SU-DHL-6 (cell line): Measurements from ENCODE around the gene LRFN3.
A peak's percentile ranks its signal among the peaks of the same experiment; 100 is the strongest.

ENCODE experiments used
- H2AFZ ChIP-seq: fragments of 200-600 bp; sonication (generic); 2 replicates; pipeline ENCODE4 v1.6.1; 2014; ENCODE audit warnings: low read depth, mild to moderate bottlenecking, moderate library complexity, mixed read lengths, antibody characterized with exemption, low read length; ENCODE audit not compliant: severe bottlenecking
- H3F3A ChIP-seq: fragments of 200-600 bp; shearing (Covaris generic); 2 replicates; pipeline ENCODE4 v1.6.0; 2016; ENCODE audit warnings: antibody characterized with exemption, mild to moderate bottlenecking; ENCODE audit not compliant: insufficient read depth
- H3K27ac ChIP-seq: fragments of 200-600 bp; sonication (generic); 2 replicates; pipeline ENCODE4 v1.5.1; 2016; ENCODE audit warnings: low read depth, mild to moderate bottlenecking, low read length, moderate library complexity, mixed read lengths
- H3K27me3 ChIP-seq: fragments of 200-600 bp; sonication (generic), shearing (Covaris generic); 2 replicates; pipeline ENCODE4 v1.6.0; 2014; ENCODE audit warnings: mild to moderate bottlenecking, low read length
- H3K36me3 ChIP-seq: fragments of 200-600 bp; sonication (generic); 2 replicates; pipeline ENCODE4 v1.6.1; 2014; ENCODE audit warnings: mild to moderate bottlenecking, low read length, mixed read lengths
- H3K4me2 ChIP-seq: fragments of 300-600, 200-600 bp; shearing (Covaris generic), sonication (generic); 2 replicates; pipeline ENCODE4 v1.6.0; 2014; ENCODE audit warnings: low read length, low read depth, mild to moderate bottlenecking; ENCODE audit not compliant: poor library complexity, severe bottlenecking
- H3K4me3 ChIP-seq: fragments of 200-600 bp; sonication (generic); 2 replicates; pipeline ENCODE4 v1.5.1; 2014; ENCODE audit warnings: antibody characterized with exemption, low read length, mild to moderate bottlenecking, mixed read lengths; ENCODE audit not compliant: insufficient read depth, poor library complexity, severe bottlenecking
- H3K79me2 ChIP-seq: fragments of 200-600 bp; sonication (generic); 2 replicates; pipeline ENCODE4 v1.6.1; 2014; ENCODE audit warnings: mild to moderate bottlenecking, low read length, moderate library complexity; ENCODE audit not compliant: insufficient read depth
- H3K9ac ChIP-seq: fragments of 200-600 bp; sonication (generic); 2 replicates; pipeline ENCODE4 v1.7.0; 2014; ENCODE audit warnings: mild to moderate bottlenecking, low read length
- H3K9me2 ChIP-seq: fragments of 200-600 bp; sonication (generic); replicated peaks from 2 replicates; pipeline ENCODE4 v1.6.1; 2014; ENCODE audit warnings: low read length; ENCODE audit not compliant: insufficient read depth
- H3K9me3 ChIP-seq: fragments of 200-600 bp; sonication (generic); 2 replicates; pipeline ENCODE4 v1.6.1; 2014; ENCODE audit warnings: low read length, mixed read lengths; ENCODE audit not compliant: insufficient read depth
- H4K20me1 ChIP-seq: fragments of 200-600 bp; sonication (generic); 2 replicates; pipeline ENCODE4 v1.6.1; 2014; ENCODE audit warnings: low read depth, mild to moderate bottlenecking, antibody characterized with exemption, low read length, moderate library complexity, mixed read lengths
- EZH2phosphoT487 ChIP-seq: fragments of 200-600 bp; sonication (generic), shearing (Covaris generic); conservative IDR thresholded peaks from 2 replicates; pipeline ENCODE4 v1.6.1; 2018; ENCODE audit warnings: mild to moderate bottlenecking, antibody characterized with exemption, low read length, moderate library complexity, mixed read lengths
- TF ChIP-seq, protein P1 (sequence below): fragments of 200-600 bp; sonication (generic); IDR thresholded peaks from one replicate; pipeline ENCODE4 v1.5.1; 2017; ENCODE audit warnings: antibody characterized with exemption, mild to moderate bottlenecking, low read length, moderate library complexity; ENCODE audit not compliant: insufficient read depth, poor library complexity, severe bottlenecking

The LRFN3 gene

DNA sequence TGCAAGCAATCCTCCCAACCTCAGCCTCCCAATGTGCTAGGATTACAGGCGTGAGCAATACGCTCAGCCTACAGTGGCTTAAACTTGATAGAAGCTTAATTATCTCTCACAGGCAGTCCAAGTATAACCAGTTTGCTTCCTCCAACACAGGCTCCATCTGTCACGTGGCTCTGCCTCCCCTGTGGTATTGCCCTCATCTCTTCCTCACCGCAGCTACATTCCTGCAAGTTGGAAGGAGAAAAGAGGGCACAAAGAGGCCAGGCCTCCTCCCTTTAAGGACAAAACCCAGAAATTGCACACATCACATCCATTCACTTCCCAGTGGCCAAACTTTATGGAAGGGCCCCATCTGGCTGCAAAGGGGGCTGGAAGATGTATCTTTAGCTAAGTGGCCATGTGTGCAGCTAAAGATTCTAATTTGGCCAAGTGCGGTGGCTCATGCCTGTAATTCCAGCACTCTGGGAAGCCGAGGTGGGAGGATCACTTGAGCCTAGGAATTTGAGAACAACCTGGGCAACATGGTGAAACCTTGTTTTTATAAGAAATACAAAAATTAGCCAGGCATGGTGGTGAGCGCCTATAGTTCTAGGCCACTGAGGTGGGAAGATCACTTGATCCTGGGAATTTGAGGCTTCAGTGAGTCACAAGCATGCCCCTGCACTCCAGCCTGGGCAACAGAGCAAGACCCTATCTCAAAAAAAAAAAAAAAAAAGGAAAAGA is 55.7 kb downstream of the LRFN3 start:
- peaks cover 17% of the 10 kb centered on the region for H3K79me2 ChIP-seq
- no peaks in the 10 kb centered on the region for H3K9me3 ChIP-seq
- H3K27ac ChIP-seq = no peak overlapping the region
- no peaks in the 10 kb centered on the region for H3K27me3 ChIP-seq
- H3K9ac ChIP-seq = no peak overlapping the region
- H3K4me3 ChIP-seq = no peak overlapping the region
- no peaks in the 10 kb centered on the region for H3K36me3 ChIP-seq
- no peaks in the 10 kb centered on the region for H3F3A ChIP-seq
- TF ChIP-seq, protein P1, sequence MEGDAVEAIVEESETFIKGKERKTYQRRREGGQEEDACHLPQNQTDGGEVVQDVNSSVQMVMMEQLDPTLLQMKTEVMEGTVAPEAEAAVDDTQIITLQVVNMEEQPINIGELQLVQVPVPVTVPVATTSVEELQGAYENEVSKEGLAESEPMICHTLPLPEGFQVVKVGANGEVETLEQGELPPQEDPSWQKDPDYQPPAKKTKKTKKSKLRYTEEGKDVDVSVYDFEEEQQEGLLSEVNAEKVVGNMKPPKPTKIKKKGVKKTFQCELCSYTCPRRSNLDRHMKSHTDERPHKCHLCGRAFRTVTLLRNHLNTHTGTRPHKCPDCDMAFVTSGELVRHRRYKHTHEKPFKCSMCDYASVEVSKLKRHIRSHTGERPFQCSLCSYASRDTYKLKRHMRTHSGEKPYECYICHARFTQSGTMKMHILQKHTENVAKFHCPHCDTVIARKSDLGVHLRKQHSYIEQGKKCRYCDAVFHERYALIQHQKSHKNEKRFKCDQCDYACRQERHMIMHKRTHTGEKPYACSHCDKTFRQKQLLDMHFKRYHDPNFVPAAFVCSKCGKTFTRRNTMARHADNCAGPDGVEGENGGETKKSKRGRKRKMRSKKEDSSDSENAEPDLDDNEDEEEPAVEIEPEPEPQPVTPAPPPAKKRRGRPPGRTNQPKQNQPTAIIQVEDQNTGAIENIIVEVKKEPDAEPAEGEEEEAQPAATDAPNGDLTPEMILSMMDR = no peak
- TF ChIP-seq EZH2phosphoT487 = no peak
- no peaks in the 10 kb centered on the region for H3K9me2 ChIP-seq
- no peaks in the 10 kb centered on the region for H4K20me1 ChIP-seq
- no peak overlapping the region for H2AFZ ChIP-seq
- H3K4me2 ChIP-seq = no peak overlapping the region

DNA sequence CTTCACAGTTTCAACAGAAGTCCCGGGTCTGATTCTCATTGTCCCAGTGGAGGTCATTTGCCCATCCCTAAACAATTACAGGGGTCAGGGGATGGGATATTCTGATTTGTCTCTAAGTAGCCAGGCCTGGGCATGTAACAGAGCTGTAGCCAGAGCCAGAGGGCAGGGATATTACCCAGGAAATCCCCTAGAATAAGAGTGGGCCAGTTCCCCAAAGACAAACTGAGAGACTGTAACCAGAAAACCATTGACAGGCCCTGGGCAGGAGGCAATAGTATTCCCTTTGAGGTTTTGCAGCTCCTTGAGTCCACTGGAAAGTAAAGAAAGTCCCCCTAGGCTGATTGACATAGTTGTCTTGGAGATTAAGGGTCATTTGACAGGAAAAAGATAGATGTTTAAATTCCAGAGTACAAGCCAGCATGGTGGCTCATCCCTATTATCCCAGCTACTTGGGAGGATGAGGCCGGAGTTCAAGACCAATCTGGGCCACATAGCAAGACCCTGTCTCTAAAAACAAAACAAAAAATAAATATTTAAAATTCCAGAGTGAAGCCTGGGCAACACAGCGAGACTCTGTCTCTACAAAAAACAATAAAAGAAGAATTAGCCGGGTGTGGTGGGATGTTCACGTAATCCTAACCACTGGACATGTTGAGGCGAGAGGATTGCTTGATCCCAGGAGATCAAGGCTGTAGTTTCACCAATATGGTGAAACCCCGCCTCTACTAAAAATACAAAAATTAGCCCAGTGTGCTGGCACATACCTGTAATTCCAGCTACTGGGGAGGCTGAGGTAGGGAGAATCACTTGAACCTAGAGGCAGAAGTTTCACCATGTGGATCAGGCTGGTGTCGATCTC is 57.0 kb downstream of the LRFN3 start:
- Histone ChIP-seq H3K9ac (no peak overlapping the region), H3F3A (no peaks in the 10 kb centered on the region), H3K4me3 (no peak overlapping the region), H3K27me3 (no peaks in the 10 kb centered on the region), H3K79me2 (peaks cover 23% of the 10 kb centered on the region), H3K4me2 (no peak overlapping the region), H3K36me3 (no peaks in the 10 kb centered on the region), H4K20me1 (no peaks in the 10 kb centered on the region), H3K27ac (no peak overlapping the region), H3K9me3 (no peaks in the 10 kb centered on the region), H3K9me2 (no peaks in the 10 kb centered on the region), H2AFZ (no peak overlapping the region)
- TF ChIP-seq EZH2phosphoT487 = no peak
- TF ChIP-seq, protein P1 = no peak

DNA sequence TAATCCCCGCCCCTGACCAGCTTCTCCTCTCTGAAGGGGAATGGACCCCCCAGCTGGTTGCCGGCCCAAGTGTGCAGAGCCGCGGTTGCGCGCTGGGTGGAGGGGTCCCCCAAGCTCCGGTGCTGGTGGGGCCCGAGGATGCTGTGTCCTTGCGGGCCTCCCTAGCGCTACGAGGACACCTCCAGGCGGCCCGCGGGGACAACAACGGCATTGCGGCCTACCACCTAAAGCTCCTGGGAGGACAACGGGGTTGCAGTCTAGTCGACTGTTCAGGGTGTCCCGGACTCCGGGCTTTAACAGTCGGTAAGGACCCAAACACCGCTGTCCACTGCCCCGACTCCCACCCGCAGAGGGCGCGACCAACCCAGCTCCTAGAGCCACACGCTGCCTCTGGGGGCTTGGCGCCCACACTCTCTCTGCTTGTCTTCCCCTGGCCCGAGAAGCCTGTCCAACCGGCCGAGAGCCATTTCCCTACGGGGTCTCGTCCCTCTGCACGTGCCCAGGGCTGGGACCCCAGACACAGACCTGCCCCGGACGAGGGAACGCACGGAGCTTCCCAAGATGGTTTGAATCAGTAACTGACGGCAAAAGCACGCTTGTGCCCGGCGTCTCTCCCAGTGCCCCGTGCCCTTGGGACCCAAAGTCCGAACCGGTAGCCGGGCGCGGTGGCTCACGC is 57.9 kb downstream of the LRFN3 start:
- H3F3A ChIP-seq = no peaks in the 10 kb centered on the region

More for the DNA sequence above, 57.9 kb downstream of the LRFN3 start:
- no peaks in the 10 kb centered on the region for H3K9me2 ChIP-seq
- H3K4me3 ChIP-seq = no peak overlapping the region
- H3K9ac ChIP-seq = no peak overlapping the region
- peak overlapping the region; percentile 74 for H3K4me2 ChIP-seq
- TF ChIP-seq EZH2phosphoT487 = no peak
- TF ChIP-seq, protein P1 = no peak
- no peaks in the 10 kb centered on the region for H3K27me3 ChIP-seq
- H3K27ac ChIP-seq = no peak overlapping the region
- no peaks in the 10 kb centered on the region for H4K20me1 ChIP-seq
- no peaks in the 10 kb centered on the region for H3K36me3 ChIP-seq
- H3K79me2 ChIP-seq = peaks cover 23% of the 10 kb centered on the region
- H2AFZ ChIP-seq = no peak overlapping the region
- H3K9me3 ChIP-seq = no peaks in the 10 kb centered on the region
